ENCODE measurements around the gene USP49. TPM values are rescaled to one million over a fixed set of nuclear protein-coding genes. Genes with fewer than 3 reads are reported as not detected.

The USP49 gene
- total RNA-seq, 2 experiments from 2014 or later, result 1.3 TPM

- POLR2A ChIA-PET, result interaction anchor here (1.0 to 9.1 kb wide), 4 partner anchors 10 to 110 kb away, joined by 4 to 168 read pairs (median 9); partner anchors contain the start of genes BYSL, MED20 and TAF8
- Mint-ChIP-seq H3K4me3 (no peak overlapping the region), H3K36me3 (ENCODE audit: low read depth) (peaks cover 88% of the 10 kb centered on the region)
These were observed 40.0 kb upstream of the USP49 start for GRCh38 chr6:41935193-41935574.

GRCh38 chr6:41934278-41935192 is 39.4 kb upstream of the USP49 start:
- TF ChIP-seq, protein P1, sequence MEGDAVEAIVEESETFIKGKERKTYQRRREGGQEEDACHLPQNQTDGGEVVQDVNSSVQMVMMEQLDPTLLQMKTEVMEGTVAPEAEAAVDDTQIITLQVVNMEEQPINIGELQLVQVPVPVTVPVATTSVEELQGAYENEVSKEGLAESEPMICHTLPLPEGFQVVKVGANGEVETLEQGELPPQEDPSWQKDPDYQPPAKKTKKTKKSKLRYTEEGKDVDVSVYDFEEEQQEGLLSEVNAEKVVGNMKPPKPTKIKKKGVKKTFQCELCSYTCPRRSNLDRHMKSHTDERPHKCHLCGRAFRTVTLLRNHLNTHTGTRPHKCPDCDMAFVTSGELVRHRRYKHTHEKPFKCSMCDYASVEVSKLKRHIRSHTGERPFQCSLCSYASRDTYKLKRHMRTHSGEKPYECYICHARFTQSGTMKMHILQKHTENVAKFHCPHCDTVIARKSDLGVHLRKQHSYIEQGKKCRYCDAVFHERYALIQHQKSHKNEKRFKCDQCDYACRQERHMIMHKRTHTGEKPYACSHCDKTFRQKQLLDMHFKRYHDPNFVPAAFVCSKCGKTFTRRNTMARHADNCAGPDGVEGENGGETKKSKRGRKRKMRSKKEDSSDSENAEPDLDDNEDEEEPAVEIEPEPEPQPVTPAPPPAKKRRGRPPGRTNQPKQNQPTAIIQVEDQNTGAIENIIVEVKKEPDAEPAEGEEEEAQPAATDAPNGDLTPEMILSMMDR (IDR thresholded peaks at IDR 0.05), result no peak
- H3K36me3 Mint-ChIP-seq (ENCODE audit: low read depth), result peaks cover 86% of the 10 kb centered on the region
- H3K27ac Mint-ChIP-seq, result peak overlapping the region; percentile 93
- peak overlapping the region; percentile 61 to 63 for H3K27ac ChIP-seq (ENCODE audit: low read depth in 1 of 2, low read length in 2 of 2)
- H3K9me3 ChIP-seq (ENCODE audit: control insufficient read depth in 1 of 2, insufficient read depth in 1 of 2, low read length in 2 of 2), result no peaks in the 10 kb centered on the region
- H3K4me3 ChIP-seq (ENCODE audit: low read length), result no peak overlapping the region
- peaks cover 58% of the 10 kb centered on the region for H3K4me1 ChIP-seq (ENCODE audit: insufficient read depth, low read length)
- peaks cover 62% of the 10 kb centered on the region for H3K4me1 Mint-ChIP-seq (ENCODE audit: low read depth)
- CTCF ChIA-PET, result interaction anchor here (1.0 to 7.7 kb wide), 5 partner anchors 12 to 147 kb away, joined by 3 to 84 read pairs (median 8); partner anchors contain the start of genes BYSL, MED20 and TOMM6
- intact Hi-C loops (cut with DNase I, micrococcal nuclease), result loop anchor here (5.0 kb wide), 4 partner anchors 37 to 147 kb away; partner anchors contain the start of genes TOMM6 (in 1 of the 2) and USP49 (in 1 of the 2)
- DNase-seq, result no peak
- POLR2A ChIA-PET, result interaction anchor here (1.2 to 9.1 kb wide), 3 partner anchors 13 to 148 kb away, joined by 3 to 168 read pairs (median 13); partner anchors contain the start of genes BYSL, MED20 and TAF8
- H3K4me3 Mint-ChIP-seq, result peak overlapping the region; percentile 48
- no peaks in the 10 kb centered on the region for H3K27me3 ChIP-seq (ENCODE audit: control insufficient read depth in 1 of 2, insufficient read depth in 2 of 2, low read length in 2 of 2)
- peaks cover 82% of the 10 kb centered on the region for H3K36me3 ChIP-seq (ENCODE audit: insufficient read depth, low read length)
- no peak for ATAC-seq (ENCODE audit: poor library complexity)
- no peaks in the 10 kb centered on the region for H3K27me3 Mint-ChIP-seq
- H3K9me3 Mint-ChIP-seq, result no peaks in the 10 kb centered on the region

More at GRCh38 chr6:41935193-41935574, 40.0 kb upstream of the USP49 start:
- Histone ChIP-seq H3K27ac (ENCODE audit: low read depth in 1 of 2, low read length in 2 of 2) (peak overlapping the region; percentile 61 to 63), H3K4me3 (ENCODE audit: low read length) (no peak overlapping the region), H3K4me1 (ENCODE audit: insufficient read depth, low read length) (peaks cover 65% of the 10 kb centered on the region), H3K36me3 (ENCODE audit: insufficient read depth, low read length) (peaks cover 82% of the 10 kb centered on the region), H3K9me3 (ENCODE audit: control insufficient read depth in 1 of 2, insufficient read depth in 1 of 2, low read length in 2 of 2) (no peaks in the 10 kb centered on the region), H3K27me3 (ENCODE audit: control insufficient read depth in 1 of 2, insufficient read depth in 2 of 2, low read length in 2 of 2) (no peaks in the 10 kb centered on the region)
- intact Hi-C loops (cut with DNase I, micrococcal nuclease), result loop anchor here (5.0 kb wide), 4 partner anchors 38 to 148 kb away; partner anchors contain the start of genes TOMM6 (in 1 of the 2) and USP49 (in 1 of the 2)
- TF ChIP-seq, protein P1 (IDR thresholded peaks at IDR 0.05), result no peak
- H3K9me3 Mint-ChIP-seq, result no peaks in the 10 kb centered on the region
- no peak for DNase-seq
- H3K27ac Mint-ChIP-seq, result peak overlapping the region; percentile 93
- ATAC-seq (ENCODE audit: poor library complexity), result no peak
- no peaks in the 10 kb centered on the region for H3K27me3 Mint-ChIP-seq
- peaks cover 68% of the 10 kb centered on the region for H3K4me1 Mint-ChIP-seq (ENCODE audit: low read depth)
- CTCF ChIA-PET, result interaction anchor here (0.7 to 7.7 kb wide), 7 partner anchors 12 to 148 kb away, joined by 3 to 84 read pairs (median 8); partner anchors contain the start of genes BYSL, MED20 and TOMM6

GRCh38 chr6:41932378-41932777 is 37.2 kb upstream of the USP49 start:
- Mint-ChIP-seq H3K4me3 (no peak overlapping the region), H3K9me3 (no peaks in the 10 kb centered on the region), H3K36me3 (ENCODE audit: low read depth) (peaks cover 87% of the 10 kb centered on the region), H3K27me3 (no peaks in the 10 kb centered on the region), H3K4me1 (ENCODE audit: low read depth) (peaks cover 52% of the 10 kb centered on the region), H3K27ac (peak overlapping the region; percentile 50)
- ATAC-seq (ENCODE audit: poor library complexity), result no peak
- Histone ChIP-seq H3K27ac (ENCODE audit: low read depth in 1 of 2, low read length in 2 of 2) (no peak overlapping the region), H3K36me3 (ENCODE audit: insufficient read depth, low read length) (peaks cover 96% of the 10 kb centered on the region), H3K9me3 (ENCODE audit: control insufficient read depth in 1 of 2, insufficient read depth in 1 of 2, low read length in 2 of 2) (no peaks in the 10 kb centered on the region), H3K4me1 (ENCODE audit: insufficient read depth, low read length) (peaks cover 37% of the 10 kb centered on the region), H3K4me3 (ENCODE audit: low read length) (no peak overlapping the region), H3K27me3 (ENCODE audit: control insufficient read depth in 1 of 2, insufficient read depth in 2 of 2, low read length in 2 of 2) (no peaks in the 10 kb centered on the region)
- ChIA-PET POLR2A (interaction anchor here (1.3 to 9.1 kb wide), 2 partner anchors 11 to 113 kb away, joined by 3 to 168 read pairs; partner anchors contain the start of genes BYSL, MED20 and TAF8), CTCF (interaction anchor here (0.9 kb wide), 1 partner anchor 11 kb away, joined by 3 read pairs; the partner anchor contains the start of genes BYSL and MED20)
- intact Hi-C loops (cut with DNase I, micrococcal nuclease), result no loop called here
- TF ChIP-seq, protein P1 (IDR thresholded peaks at IDR 0.05), result no peak
- DNase-seq, result no peak

All from CD4-positive, alpha-beta T cell (primary cell).